ENCODE data around the gene CLEC5A.
A peak's percentile ranks its signal among the peaks of the same experiment; 100 is the strongest.
"Not testable (repeated sequence)": the region's sequence is repeated elsewhere in the genome, so short reads cannot be mapped to it uniquely, and the experiment has no call there.

Gene CLEC5A

GRCh38 chr7:141946796-141947195 is at the start of gene CLEC5A:
CLEC5A (minus strand) TSS chr7:141946974; CDS start chr7:141946292, 682 bp downstream.
- H3K27ac ChIP-seq: peak within 1 kb of the TSS in 6 of 21 experiments; percentile 1 to 66 (median 22)
- H3K4me3 ChIP-seq: peak within 1 kb of the TSS in 1 of 7 experiments; percentile 9

GRCh38 chr7:141993354-141993753 is 46.6 kb upstream of the CLEC5A start:
- Histone ChIP-seq H3K27ac (no peak overlapping the region), H3K4me3 (no peak overlapping the region)

- H3K27ac ChIP-seq: no peak overlapping the region
- H3K4me3 ChIP-seq: no peak overlapping the region
These were observed 45.9 kb upstream of the CLEC5A start for GRCh38 chr7:141992688-141993087.

GRCh38 chr7:141992156-141992555 is 45.4 kb upstream of the CLEC5A start:
- Histone ChIP-seq H3K4me3 (no peak overlapping the region), H3K27ac (no peak overlapping the region)

GRCh38 chr7:141991140-141991539 is 44.4 kb upstream of the CLEC5A start:
- Histone ChIP-seq H3K27ac (no peak overlapping the region), H3K4me3 (no peak overlapping the region)

GRCh38 chr7:141990011-141990725 is 43.4 kb upstream of the CLEC5A start:
- no peak overlapping the region for H3K4me3 ChIP-seq
- H3K27ac ChIP-seq: no peak overlapping the region

GRCh38 chr7:141987803-141988202 is 41.0 kb upstream of the CLEC5A start:
- H3K4me3 ChIP-seq, H3K27ac ChIP-seq: not testable (repeated sequence)

GRCh38 chr7:141986923-141987322 is 40.1 kb upstream of the CLEC5A start:
- no peak overlapping the region for H3K4me3 ChIP-seq
- H3K27ac ChIP-seq: no peak overlapping the region

- peak overlapping the region in 1 of 7 experiments; percentile 19 for H3K4me3 ChIP-seq
- H3K27ac ChIP-seq: not testable (repeated sequence)
These were observed 39.2 kb upstream of the CLEC5A start for GRCh38 chr7:141985926-141986325.

- Histone ChIP-seq H3K4me3 (no peak overlapping the region), H3K27ac (no peak overlapping the region)
These were observed 32.8 kb upstream of the CLEC5A start for GRCh38 chr7:141979568-141979967.

GRCh38 chr7:141978351-141978750 is 31.6 kb upstream of the CLEC5A start:
- H3K27ac ChIP-seq: no peak overlapping the region
- no peak overlapping the region for H3K4me3 ChIP-seq

GRCh38 chr7:141976524-141977245 is 29.9 kb upstream of the CLEC5A start:
- no peak overlapping the region for H3K27ac ChIP-seq
- H3K4me3 ChIP-seq: peak overlapping the region in 1 of 7 experiments; percentile 31

- Histone ChIP-seq H3K4me3 (peak overlapping the region in 5 of 7 experiments; percentile 8 to 31 (median 13)), H3K27ac (peak overlapping the region in 7 of 21 experiments; percentile 19 to 54 (median 46))
These were observed 29.2 kb upstream of the CLEC5A start for GRCh38 chr7:141975806-141976523.

GRCh38 chr7:141974831-141975230 is 28.1 kb upstream of the CLEC5A start:
- H3K4me3 ChIP-seq: no peak overlapping the region
- no peak overlapping the region for H3K27ac ChIP-seq

- H3K4me3 ChIP-seq: no peak within 1 kb of the TSS
These were observed 26.9 kb upstream of the CLEC5A start, which contains the start of gene TAS2R38 for GRCh38 chr7:141973673-141974072. TAS2R38 (minus strand) TSS chr7:141973773; CDS start chr7:141973689, 84 bp downstream.

GRCh38 chr7:141960687-141961422 is 14.1 kb upstream of the CLEC5A start:
- peak overlapping the region in 2 of 21 experiments; percentile 6 to 33 for H3K27ac ChIP-seq
- no peak overlapping the region for H3K4me3 ChIP-seq

More at GRCh38 chr7:141973673-141974072, 26.9 kb upstream of the CLEC5A start, which contains the start of gene TAS2R38:
- H3K27ac ChIP-seq: no peak within 1 kb of the TSS

GRCh38 chr7:141956084-141956483 is 9.3 kb upstream of the CLEC5A start:
- no peak overlapping the region for H3K4me3 ChIP-seq
- H3K27ac ChIP-seq: no peak overlapping the region

GRCh38 chr7:141954334-141954733 is 7.6 kb upstream of the CLEC5A start:
- Histone ChIP-seq H3K4me3 (no peak overlapping the region), H3K27ac (no peak overlapping the region)

GRCh38 chr7:141952461-141952860 is 5.7 kb upstream of the CLEC5A start:
- Histone ChIP-seq H3K4me3 (no peak overlapping the region), H3K27ac (no peak overlapping the region)

- no peak overlapping the region for H3K4me3 ChIP-seq
- H3K27ac ChIP-seq: no peak overlapping the region
These were observed 4.0 kb upstream of the CLEC5A start for GRCh38 chr7:141950806-141951205.
